HG02642 (cell line): ENCODE data around the gene TNNT1.
"Not testable (repeated sequence)": the region's sequence is repeated elsewhere in the genome, so short reads cannot be mapped to it uniquely, and the experiment has no call there.

Source experiments
- ATAC-seq: cut with Tn5 transposase; IDR thresholded peaks from one replicate; pipeline ENCODE4 v1.9.1; 2021; ENCODE audit warnings: mild to moderate bottlenecking; ENCODE audit not compliant: unreplicated experiment, poor library complexity

The TNNT1 gene

GRCh38 chr19:55112777-55113569 lies 36.0 kb downstream of the TNNT1 start:
- ATAC-seq = no peak

- no peak for ATAC-seq
These were observed 36.7 kb downstream of the TNNT1 start for GRCh38 chr19:55112246-55112776.

GRCh38 chr19:55111238-55111831 lies 37.7 kb downstream of the TNNT1 start:
- no peak for ATAC-seq

- no peak for ATAC-seq
These were observed 39.3 kb downstream of the TNNT1 start for GRCh38 chr19:55109527-55110291.

- ATAC-seq = not testable (repeated sequence)
These were observed 41.8 kb downstream of the TNNT1 start for GRCh38 chr19:55107252-55107651.

- ATAC-seq = no peak
These were observed 42.4 kb downstream of the TNNT1 start for GRCh38 chr19:55106591-55106990.

- ATAC-seq = no peak
These were observed 43.8 kb downstream of the TNNT1 start for GRCh38 chr19:55105237-55105636.

- ATAC-seq = no peak
These were observed 45.8 kb downstream of the TNNT1 start for GRCh38 chr19:55103190-55103589.

GRCh38 chr19:55101261-55101660 lies 47.7 kb downstream of the TNNT1 start:
- ATAC-seq = no peak

- ATAC-seq = no peak
These were observed 49.2 kb downstream of the TNNT1 start for GRCh38 chr19:55099557-55100506.

GRCh38 chr19:55098716-55099556 lies 50.1 kb downstream of the TNNT1 start:
- no peak for ATAC-seq

GRCh38 chr19:55097864-55098715 lies 50.9 kb downstream of the TNNT1 start:
- no peak for ATAC-seq

- ATAC-seq = no peak
These were observed 52.8 kb downstream of the TNNT1 start for GRCh38 chr19:55096061-55096701.

- ATAC-seq = no peak
These were observed 53.5 kb downstream of the TNNT1 start for GRCh38 chr19:55095260-55096060.

GRCh38 chr19:55094456-55095259 lies 54.3 kb downstream of the TNNT1 start:
- no peak for ATAC-seq
